Measurements from ENCODE around the gene SHOC1.
"Not testable (repeated sequence)": the region's sequence is repeated elsewhere in the genome, so short reads cannot be mapped to it uniquely, and the experiment has no call there.

Gene SHOC1

GRCh38 chr9:111794835-111795556 is at the start of gene SHOC1:
Gene SHOC1 (minus strand): TSS chr9:111794937. CDS start chr9:111791418, 3,519 bp downstream.
- in situ Hi-C loops (cut with MboI; ENCODE audit: low sequenced_read_pairs) = no loop called here

GRCh38 chr9:111843971-111844370 is 49.2 kb upstream of the SHOC1 start:
- in situ Hi-C loops (cut with MboI; ENCODE audit: low sequenced_read_pairs) = no loop called here

- in situ Hi-C loops (cut with MboI; ENCODE audit: low sequenced_read_pairs) = no loop called here
Observed at GRCh38 chr9:111842313-111842712, 47.6 kb upstream of the SHOC1 start.

DNA sequence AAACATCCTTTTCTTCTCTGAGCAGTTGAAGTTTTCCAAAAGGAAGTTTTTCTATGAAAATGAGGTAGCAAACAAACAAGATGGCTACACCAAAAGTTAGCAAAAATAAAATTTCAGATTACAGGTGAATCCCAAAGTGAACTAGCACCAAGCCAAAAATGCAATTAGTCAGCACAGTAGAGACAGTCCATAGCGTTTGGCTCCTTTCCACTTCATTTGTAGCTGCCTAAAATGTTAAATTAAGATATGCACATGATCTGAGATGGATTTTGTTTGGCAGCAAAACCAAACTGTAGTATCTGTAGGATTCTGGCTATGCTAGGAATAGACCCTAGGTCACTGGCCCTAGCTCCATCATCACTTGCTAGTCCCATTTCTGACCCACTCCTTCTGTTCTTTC is 45.7 kb upstream of the SHOC1 start:
- in situ Hi-C loops (cut with MboI; ENCODE audit: low sequenced_read_pairs) = no loop called here

DNA sequence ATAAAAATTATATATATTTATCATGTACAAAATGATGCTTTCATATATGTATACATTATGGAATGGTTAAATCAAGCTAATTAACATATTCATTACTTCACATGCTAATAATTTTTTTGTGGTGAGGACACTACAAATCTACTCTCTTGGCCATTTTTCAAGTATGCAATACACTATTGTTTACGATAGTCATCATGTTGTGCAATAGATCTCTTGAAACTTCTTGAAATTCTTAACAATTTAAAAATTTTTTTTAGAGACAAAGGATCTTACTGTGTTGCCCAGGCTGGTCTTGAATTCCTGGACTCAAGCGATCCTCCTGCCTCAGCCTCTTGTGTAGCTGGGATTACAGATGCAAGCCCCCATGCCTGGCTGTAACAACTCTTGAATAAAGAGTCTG is 45.2 kb upstream of the SHOC1 start:
- in situ Hi-C loops (cut with MboI; ENCODE audit: low sequenced_read_pairs) = no loop called here

- in situ Hi-C loops (cut with MboI; ENCODE audit: low sequenced_read_pairs) = no loop called here
Observed at GRCh38 chr9:111839387-111839786, 44.6 kb upstream of the SHOC1 start.

DNA sequence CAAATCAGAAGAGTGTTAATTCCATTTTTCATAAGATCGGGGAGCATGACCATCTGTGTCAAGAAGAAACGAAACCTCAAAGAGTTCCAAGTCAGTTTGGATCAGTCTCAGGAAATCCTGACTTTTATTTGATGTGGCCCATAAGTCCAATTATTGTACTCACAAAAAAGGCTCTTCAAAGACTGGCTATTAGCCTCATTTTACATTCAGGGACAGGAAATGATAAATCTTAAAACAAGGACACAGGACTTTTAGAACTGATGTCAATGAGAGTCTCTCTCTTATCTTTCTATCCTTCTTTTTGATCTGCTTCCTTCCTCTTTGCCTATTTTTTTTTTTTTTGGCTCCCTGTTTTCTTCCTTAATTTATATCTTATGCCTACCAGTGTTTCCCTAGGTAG is 43.7 kb upstream of the SHOC1 start:
- in situ Hi-C loops (cut with MboI; ENCODE audit: low sequenced_read_pairs) = no loop called here

- in situ Hi-C loops (cut with MboI; ENCODE audit: low sequenced_read_pairs) = no loop called here
Observed at GRCh38 chr9:111836311-111836710, 41.6 kb upstream of the SHOC1 start.

DNA sequence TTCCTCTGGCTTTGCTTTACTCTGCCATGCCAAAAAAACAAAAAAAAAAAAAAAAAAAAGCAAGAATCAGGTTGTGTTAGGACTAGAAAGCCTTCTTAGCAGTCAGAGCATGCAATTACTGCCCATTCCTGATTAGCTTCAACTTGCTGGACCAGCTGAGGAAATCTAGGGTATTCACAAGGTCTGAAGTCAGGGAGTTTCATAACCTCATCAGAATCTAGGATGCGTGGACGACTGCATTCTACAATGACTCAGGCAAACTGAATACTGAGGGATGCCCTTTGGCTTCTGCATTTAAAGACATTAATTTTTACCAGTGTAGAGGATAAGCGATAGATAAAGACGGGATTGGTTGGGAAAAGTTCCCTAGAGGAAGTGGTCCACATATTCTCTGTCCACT is 39.2 kb upstream of the SHOC1 start:
- in situ Hi-C loops (cut with MboI; ENCODE audit: low sequenced_read_pairs) = no loop called here

- in situ Hi-C loops (cut with MboI; ENCODE audit: low sequenced_read_pairs) = no loop called here
Observed at GRCh38 chr9:111832449-111832848, 37.7 kb upstream of the SHOC1 start.

- in situ Hi-C loops (cut with MboI; ENCODE audit: low sequenced_read_pairs) = no loop called here
Observed at GRCh38 chr9:111831371-111832108, 36.8 kb upstream of the SHOC1 start.

DNA sequence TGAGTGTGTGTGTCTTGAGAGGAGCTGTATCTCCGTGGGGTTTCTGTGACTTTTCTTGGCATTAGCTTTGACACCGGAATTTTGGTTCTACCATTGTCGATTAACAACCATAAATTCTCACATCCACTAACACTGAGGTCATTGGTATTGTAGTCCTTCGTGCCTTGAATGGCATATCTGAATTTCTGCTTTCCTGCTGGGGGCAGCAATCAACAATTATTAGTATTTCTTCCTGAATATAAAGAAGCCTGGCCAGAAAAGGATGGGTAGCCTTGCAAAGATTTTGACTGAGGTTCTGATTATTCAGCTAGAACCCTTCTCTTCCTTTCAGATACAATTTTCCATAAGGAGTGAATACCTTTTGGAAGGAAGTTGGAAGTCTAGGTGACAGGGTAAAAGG is 33.5 kb upstream of the SHOC1 start:
- in situ Hi-C loops (cut with MboI; ENCODE audit: low sequenced_read_pairs) = no loop called here

DNA sequence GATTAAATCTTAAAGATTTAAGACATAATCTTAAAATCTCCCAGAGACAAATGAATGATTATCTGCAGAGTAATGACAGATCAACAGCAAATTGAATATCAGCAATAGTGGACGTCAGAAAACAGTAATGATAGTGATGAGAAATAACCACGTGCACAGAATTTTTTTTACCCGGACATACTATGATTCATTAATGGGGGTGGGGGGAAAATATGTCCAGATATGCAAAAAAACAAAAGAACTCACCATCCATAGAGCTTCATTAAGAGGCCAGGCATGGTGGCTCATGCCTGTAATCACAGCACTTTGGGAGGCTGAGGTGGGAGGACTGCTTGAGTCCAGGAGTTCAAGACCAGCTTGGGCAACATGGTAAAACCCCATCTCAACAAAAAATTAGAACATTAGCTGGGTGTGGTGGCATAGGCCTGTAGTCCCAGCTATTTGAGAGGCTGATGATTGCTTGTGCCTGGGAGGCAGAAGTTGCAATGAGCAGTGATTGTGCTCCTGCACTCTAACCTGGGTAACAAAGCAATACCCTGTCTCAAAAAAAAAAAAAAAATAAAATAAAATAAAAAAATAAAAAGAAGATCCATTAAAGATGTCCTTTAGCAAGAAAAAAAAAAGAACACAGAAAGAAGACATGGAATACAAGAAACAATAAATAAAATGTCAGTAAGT is 30.9 kb upstream of the SHOC1 start:
- in situ Hi-C loops (cut with MboI; ENCODE audit: low sequenced_read_pairs) = no loop called here

DNA sequence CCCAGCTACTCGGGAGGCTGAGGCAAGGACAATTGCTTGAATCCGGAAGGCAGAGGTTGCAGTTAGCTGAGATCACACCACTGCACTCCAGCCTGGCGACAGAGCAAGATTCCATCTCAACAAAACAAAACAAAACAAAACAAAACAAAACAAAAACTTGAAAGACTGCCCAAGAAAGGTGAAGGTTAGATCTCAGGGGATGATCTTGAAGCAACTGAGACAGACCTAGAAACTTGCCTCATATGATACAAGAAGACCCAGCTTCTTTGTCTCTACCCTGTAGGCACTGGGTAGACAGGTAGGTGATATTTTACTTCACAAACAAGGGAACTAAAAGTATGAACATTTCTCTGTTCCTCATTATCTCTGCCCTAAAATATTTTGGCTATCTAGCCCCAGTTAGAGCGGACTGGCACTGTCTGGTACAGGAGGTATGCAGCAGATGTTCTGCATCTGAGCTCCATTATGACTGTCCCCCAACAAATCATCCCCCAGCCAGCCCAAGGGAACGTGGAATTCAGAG is 26.3 kb upstream of the SHOC1 start:
- in situ Hi-C loops (cut with MboI; ENCODE audit: low sequenced_read_pairs) = no loop called here

- in situ Hi-C loops (cut with MboI; ENCODE audit: low sequenced_read_pairs) = no loop called here
Observed at GRCh38 chr9:111819360-111819759, 24.6 kb upstream of the SHOC1 start.

DNA sequence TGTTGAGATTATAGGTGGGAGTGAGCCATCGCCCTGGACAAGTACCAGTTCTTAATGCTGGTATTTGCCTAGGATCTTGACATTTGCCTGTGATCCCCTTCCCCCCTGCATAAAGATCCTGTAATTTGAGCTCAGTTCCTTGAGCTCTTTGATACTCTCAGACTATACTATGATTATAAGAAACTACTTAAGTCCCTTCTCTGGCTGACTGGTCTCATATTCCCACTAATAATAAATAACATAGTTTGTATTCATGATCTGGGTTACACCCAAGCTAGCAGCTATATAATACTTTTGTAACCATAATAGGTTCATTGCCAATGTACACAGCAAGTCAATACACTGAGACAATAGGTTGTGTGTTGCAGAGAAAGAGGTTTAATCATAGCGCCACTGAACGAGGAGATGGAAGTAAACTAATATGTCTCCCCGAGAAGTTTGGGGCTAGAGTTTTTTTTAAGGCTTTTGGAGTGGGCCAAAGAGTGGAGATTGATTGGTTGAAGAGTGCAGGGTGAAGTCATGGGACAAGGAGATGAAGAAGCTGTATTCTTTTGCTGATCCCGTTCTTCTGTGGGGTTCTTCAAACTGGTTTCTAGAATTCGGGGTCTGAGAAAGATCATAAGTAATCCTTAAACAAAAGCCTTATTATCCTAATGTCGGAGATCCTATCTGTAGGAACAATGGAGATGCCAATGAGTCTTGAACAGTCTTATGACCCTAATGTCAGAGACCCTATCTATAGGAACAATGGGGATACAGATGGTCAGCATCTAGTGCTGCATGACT is 20.7 kb upstream of the SHOC1 start:
- in situ Hi-C loops (cut with MboI; ENCODE audit: low sequenced_read_pairs) = no loop called here

- in situ Hi-C loops (cut with MboI; ENCODE audit: low sequenced_read_pairs) = no loop called here
Observed at GRCh38 chr9:111812337-111812736, 17.6 kb upstream of the SHOC1 start.

DNA sequence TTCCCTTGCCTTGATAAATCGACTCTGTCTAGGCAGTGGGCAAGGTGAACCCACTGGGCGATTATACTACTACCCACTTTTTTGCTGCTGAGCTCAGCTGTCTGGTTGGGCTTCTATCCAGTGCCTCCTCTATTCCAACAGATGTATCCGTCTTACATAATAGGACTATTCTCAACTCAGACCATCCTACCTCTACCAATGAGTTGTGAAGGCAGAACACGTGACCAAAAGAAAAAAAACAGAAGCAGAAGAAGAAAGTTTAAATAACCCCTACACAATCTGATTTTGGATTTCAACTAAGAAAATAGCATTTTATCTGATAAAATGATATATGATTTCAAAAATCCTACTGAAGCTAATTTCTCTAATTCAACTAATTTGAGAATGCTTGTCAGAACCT is 16.2 kb upstream of the SHOC1 start:
- in situ Hi-C loops (cut with MboI; ENCODE audit: low sequenced_read_pairs) = no loop called here

- in situ Hi-C loops (cut with MboI; ENCODE audit: low sequenced_read_pairs) = not testable (repeated sequence)
Observed at GRCh38 chr9:111810415-111810814, 15.7 kb upstream of the SHOC1 start.

- in situ Hi-C loops (cut with MboI; ENCODE audit: low sequenced_read_pairs) = no loop called here
Observed at GRCh38 chr9:111807197-111807596, 12.5 kb upstream of the SHOC1 start.

DNA sequence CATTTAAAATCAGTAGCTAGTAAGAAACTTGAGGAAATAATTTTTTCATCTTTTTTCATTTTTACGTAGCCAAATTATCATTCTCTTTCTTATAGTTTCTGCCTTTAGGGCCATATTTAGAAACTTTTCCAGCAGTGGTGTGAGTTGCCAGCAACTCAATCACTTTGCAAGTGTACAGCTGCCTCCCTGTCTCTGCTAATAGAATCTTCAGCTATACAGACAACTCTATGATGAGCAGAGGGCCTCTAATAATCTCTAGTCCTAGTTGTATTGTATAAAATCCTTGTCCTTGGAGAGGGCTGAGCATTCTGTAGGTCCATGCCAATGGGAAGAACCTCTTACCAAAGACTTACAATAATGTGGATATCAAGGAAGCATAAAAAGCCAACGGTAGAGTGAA is 11.5 kb upstream of the SHOC1 start:
- in situ Hi-C loops (cut with MboI; ENCODE audit: low sequenced_read_pairs) = no loop called here

All from HL-60/S4 treated with retinoic acid at 250 ng/mL for 4 days and 3 days (cell line).